GM23248 (cell line): ENCODE results near the gene FRY.

Experiments
- EZH2 ChIP-seq: fragments of 200-600 bp; sonication (generic); IDR thresholded peaks from 2 replicates; pipeline ENCODE4 v1.6.1; 2018; ENCODE audit warnings: antibody characterized with exemption, mild to moderate bottlenecking; ENCODE audit not compliant: insufficient read depth, poor library complexity, severe bottlenecking
- EZH2phosphoT487 ChIP-seq: fragments of 200-600 bp; sonication (generic); IDR thresholded peaks from 2 replicates; pipeline ENCODE4 v1.6.1; 2018; ENCODE audit warnings: antibody characterized with exemption, moderate library complexity, mild to moderate bottlenecking, low read depth; ENCODE audit not compliant: insufficient read depth

DNA sequence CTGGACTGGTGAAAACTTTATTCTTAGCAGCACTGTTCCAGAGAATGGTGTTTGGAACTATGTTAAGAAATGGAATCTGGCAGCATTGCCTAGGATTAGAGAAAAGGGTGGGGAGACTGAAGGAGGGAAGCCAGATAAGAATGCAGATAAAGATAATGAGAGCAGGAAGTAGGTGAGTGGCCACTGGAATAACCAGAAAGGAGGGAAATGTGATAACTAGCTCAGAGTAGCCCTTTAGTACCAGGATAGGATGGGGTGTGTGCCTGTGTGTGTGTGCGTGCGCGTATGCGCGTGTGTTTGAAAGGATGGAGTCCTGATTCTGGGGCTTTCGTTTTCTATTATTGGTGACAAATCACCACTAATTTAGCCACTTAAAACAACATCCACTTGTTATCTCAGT is 33.4 kb upstream of the FRY start:
- TF ChIP-seq EZH2 = no peak
- TF ChIP-seq EZH2phosphoT487 = no peak
